GM19455 (cell line): ENCODE measurements around the gene DCDC2.
"Not testable (repeated sequence)": the region's sequence is repeated elsewhere in the genome, so short reads cannot be mapped to it uniquely, and the experiment has no call there.

Source experiments
- ATAC-seq: cut with Tn5 transposase; IDR thresholded peaks from one replicate; pipeline ENCODE4 v1.9.1; 2021; ENCODE audit not compliant: unreplicated experiment

Gene DCDC2

GRCh38 chr6:24154121-24154520 is 203.7 kb downstream of the DCDC2 start:
- ATAC-seq = no peak

DNA sequence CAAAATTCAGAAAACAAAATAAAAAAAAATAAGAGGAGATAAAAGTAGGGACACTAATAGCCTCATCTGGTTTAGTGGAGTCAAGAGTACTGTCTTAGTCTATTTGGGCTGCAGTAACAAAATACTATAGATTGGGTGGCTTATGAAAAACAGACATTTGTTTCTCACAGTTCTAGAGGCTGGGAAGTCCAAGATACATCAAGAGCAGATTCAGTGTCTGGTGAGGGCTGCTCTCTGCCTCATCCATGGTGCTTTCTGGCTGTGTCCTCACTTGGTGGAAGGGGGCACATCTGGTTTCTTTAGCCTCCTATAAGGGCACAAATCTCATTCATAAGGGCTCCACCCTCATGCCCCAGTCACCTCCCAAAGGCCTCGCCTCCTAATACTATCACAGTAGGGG is 205.8 kb downstream of the DCDC2 start:
- ATAC-seq = no peak

GRCh38 chr6:24149836-24150235 is 208.0 kb downstream of the DCDC2 start:
- ATAC-seq = no peak

DNA sequence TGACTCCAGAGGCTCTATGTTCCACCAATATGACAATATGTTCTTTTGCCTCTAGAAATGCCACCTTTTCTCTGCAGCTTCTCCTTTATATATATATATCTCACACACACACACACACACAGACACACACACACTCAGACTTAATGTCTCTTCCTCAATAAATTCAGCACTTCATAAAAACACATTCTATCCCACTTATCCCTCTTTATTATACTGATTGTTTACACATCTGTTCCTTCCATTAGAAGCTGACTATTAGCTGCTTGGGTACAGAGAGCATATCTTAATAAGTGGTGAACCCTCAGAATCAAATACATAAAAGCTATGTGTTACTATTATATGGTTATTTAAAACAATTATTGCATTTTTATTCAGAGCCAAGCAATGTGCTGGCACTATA is 208.6 kb downstream of the DCDC2 start:
- no peak for ATAC-seq

DNA sequence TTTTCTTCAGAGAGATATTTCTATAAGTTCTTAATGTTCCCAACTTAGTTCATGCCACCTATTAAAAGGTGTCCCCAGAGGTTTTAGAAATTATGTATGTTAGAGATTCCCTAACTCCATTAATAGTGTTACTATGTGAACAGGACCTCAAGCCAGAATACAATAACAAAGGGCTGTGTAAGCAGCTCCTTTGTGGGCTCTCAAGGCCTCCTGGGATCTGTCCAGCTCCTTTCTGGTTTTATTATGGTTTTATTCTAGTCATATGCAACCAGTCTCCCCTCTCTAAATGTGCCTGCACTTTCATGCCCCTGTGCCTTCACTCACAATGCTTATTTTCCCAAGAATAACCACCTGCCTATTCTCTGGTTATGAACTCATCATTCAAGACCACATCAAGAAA is 209.2 kb downstream of the DCDC2 start:
- ATAC-seq = no peak

DNA sequence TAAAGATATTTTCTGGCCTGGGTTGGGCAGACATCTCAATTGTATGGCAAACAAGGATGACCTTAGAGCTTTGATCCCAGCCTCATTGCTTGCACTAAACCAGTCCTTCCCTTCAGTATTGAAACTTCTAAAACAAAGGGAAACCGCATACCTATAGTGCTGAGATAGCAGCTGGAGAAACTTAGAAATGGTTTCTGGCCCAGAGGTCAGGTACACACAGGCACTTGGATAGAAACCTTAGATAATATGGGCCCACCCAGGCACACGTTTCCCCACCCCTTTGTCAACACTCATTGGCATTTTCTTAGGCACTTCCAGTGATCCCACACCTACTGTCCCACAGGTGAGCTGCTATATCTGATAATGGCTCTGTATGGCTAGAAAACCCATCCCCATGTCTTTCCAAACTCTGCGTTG is 209.7 kb downstream of the DCDC2 start:
- ATAC-seq = no peak

DNA sequence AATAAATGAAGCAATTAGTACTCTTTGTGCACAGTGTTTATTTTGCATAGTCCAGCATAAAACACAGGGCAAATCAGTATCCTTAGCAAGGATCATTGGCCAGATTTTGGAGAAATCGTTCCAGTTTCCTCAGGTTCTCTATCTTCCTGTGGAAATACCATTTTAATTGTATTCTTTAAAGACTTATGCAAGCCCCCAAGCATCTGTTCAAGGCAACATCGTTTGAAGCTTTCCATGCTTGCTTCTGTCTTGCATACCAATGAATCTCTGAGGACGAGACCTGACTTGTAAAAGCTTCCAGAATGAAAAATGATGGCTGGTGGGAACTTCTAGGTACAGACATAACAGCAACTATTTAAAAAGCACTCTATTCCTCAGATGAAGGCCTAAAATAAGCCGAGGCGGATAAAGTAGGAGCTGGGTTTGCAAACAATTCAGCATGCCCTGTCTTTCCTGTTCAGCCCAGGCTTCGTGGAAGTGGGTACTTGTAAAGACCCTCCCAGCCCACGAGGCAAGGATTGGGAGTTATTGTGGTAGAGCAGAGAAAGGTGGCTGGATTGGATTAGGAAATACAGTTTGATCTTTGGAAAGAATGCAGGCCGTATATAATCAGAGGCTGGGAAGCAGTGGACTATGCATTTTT is 210.2 kb downstream of the DCDC2 start:
- ATAC-seq = no peak

- no peak for ATAC-seq
Observed at GRCh38 chr6:24146871-24147270, 211.0 kb downstream of the DCDC2 start.

GRCh38 chr6:24145690-24146131 is 212.1 kb downstream of the DCDC2 start:
- no peak for ATAC-seq

GRCh38 chr6:24142733-24143132 is 215.1 kb downstream of the DCDC2 start:
- ATAC-seq = not testable (repeated sequence)

DNA sequence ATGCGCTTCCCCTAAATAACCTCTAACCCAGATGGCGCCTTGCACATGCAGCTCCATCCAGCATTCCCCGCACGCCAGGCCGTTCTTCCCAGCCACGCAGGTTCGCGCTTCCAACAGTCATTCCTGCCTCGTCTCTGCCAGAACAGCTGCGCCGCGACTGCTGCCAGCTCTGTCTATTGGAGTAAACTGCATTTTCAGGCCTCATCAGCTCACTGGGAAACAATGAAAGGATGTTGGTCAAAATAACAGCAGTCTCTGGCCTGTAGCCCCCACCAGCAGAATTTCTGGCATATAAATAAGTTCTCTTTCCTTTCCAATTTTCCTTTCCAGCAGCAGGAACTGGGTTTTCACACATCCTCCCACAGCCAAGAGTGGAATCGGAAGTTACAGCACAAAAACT is 217.3 kb downstream of the DCDC2 start:
- ATAC-seq = no peak

- no peak for ATAC-seq
Observed at GRCh38 chr6:24139639-24140038, 218.2 kb downstream of the DCDC2 start.

DNA sequence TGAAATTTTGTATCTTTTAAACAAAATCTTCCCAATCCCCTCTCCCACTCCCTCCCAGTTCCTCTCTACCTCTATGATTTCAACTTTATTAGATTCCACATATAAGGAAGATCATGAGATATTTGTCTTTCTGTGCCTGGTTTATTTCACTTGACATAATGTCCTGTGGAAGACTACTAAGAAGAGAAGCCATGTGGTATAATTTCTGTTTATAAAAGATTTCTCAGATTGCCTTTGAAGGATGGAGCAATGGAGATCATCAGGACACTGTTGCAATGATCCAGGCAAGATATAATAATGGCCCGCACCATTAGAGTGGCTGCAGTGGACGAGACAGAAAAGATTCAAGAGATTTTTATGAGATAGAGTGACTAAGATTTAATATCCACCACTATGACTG is 218.8 kb downstream of the DCDC2 start:
- no peak for ATAC-seq

DNA sequence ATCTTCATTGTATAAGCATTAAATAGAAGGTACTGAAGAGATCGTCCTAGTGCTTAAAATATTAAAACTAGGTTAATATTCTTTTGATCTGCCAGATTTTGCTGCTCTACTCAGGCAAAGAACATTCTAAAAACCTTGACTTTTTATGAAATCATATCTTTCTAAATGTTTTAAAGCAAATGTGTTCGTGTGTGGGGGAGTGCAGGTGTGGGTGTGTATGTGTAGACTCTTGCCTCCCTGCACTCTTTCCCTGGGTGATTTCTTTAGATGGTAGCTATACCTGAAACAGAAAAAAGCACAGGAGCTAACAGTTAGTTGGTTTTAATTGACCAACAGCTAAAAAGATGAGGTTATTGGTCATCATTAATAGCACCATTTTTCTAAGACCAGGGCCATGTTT is 226.1 kb downstream of the DCDC2 start:
- ATAC-seq = no peak

DNA sequence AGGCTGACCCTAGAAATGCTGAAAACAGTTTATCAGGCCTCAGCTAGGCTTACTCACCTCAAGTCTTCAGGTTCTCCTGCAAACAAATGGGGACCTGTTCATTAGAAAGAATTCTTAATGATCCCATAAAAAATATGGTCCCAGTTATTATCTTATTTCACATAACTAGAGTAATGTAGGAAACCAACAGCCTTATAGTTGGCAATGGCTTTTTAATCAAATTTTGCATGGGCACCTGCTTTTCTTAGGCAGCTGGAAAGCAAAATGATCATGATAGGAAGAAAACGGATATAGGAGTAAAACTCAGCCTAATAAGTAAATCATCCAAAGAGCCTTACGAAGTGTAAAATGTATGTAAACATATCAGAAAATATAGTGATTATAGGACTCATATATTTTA is 230.5 kb downstream of the DCDC2 start:
- no peak for ATAC-seq

GRCh38 chr6:24126586-24127192 is 231.2 kb downstream of the DCDC2 start:
- ATAC-seq = peak; percentile 57

GRCh38 chr6:24125980-24126379 is 231.9 kb downstream of the DCDC2 start, which contains the start of gene NRSN1:
TSS of gene NRSN1 (plus strand) at chr6:24126215. CDS start at chr6:24134328, 8,113 bp downstream.
- no peak for ATAC-seq

DNA sequence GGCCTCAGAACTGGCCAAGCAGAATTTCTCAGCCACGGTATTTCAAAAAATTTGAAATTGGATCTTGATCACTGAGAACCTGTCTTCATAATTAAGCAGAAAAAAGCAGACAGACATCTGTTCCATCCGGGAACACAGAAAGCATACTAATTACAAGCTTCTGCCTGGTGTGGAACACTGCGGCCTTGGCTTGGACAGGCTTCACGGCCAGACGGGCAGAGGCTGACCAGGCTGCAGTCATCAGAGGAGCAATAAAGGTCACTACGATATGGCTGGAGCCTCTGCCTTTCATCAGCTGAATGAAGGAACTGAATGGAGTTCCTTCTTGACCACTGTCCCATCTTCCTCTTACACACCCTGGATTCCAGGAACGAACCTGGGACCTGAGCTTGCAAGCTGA is 235.7 kb downstream of the DCDC2 start:
- no peak for ATAC-seq
